ENCODE measurements around the gene DBN1.

DBN1 gene

GRCh38 chr5:177449140-177450061, 24.0 kb downstream of the DBN1 start:
- DNase-seq (ENCODE audit: low read depth) = no peak
- TF ChIP-seq CTCF (IDR thresholded peaks at IDR 0.05; ENCODE audit: insufficient read depth, low read depth, low read length, missing control alignments) = no peak
- H3K4me3 ChIP-seq (ENCODE audit: low read depth, low read length) = no peak overlapping the region

GRCh38 chr5:177448244-177448950, 25.0 kb downstream of the DBN1 start:
- H3K4me3 ChIP-seq (ENCODE audit: low read depth, low read length) = no peak overlapping the region
- TF ChIP-seq CTCF (IDR thresholded peaks at IDR 0.05; ENCODE audit: insufficient read depth, low read depth, low read length, missing control alignments) = no peak
- no peak for DNase-seq (ENCODE audit: low read depth)

GRCh38 chr5:177447611-177448243, 25.7 kb downstream of the DBN1 start:
- peak overlapping the region; percentile 50 for H3K4me3 ChIP-seq (ENCODE audit: low read depth, low read length)
- no peak for TF ChIP-seq CTCF (IDR thresholded peaks at IDR 0.05; ENCODE audit: insufficient read depth, low read depth, low read length, missing control alignments)
- no peak for DNase-seq (ENCODE audit: low read depth)

- no peak for TF ChIP-seq CTCF (IDR thresholded peaks at IDR 0.05; ENCODE audit: insufficient read depth, low read depth, low read length, missing control alignments)
- peak overlapping the region; percentile 54 for H3K4me3 ChIP-seq (ENCODE audit: low read depth, low read length)
- DNase-seq (ENCODE audit: low read depth) = peak; percentile 81
These were observed 26.3 kb downstream of the DBN1 start for GRCh38 chr5:177447066-177447610.

GRCh38 chr5:177446200-177447065, 27.0 kb downstream of the DBN1 start, which contains the start of gene PRR7:
Gene PRR7 (plus strand): TSS chr5:177446814. CDS start chr5:177455068, 8,254 bp downstream.
- H3K4me3 ChIP-seq (ENCODE audit: low read depth, low read length) = peak within 1 kb of the TSS; percentile 73
- TF ChIP-seq CTCF (IDR thresholded peaks at IDR 0.05; ENCODE audit: insufficient read depth, low read depth, low read length, missing control alignments) = peak; percentile 15
- DNase-seq (ENCODE audit: low read depth) = peak; percentile 89

- peak overlapping the region; percentile 73 for H3K4me3 ChIP-seq (ENCODE audit: low read depth, low read length)
- DNase-seq (ENCODE audit: low read depth) = no peak
- TF ChIP-seq CTCF (IDR thresholded peaks at IDR 0.05; ENCODE audit: insufficient read depth, low read depth, low read length, missing control alignments) = no peak
These were observed 27.6 kb downstream of the DBN1 start for GRCh38 chr5:177445917-177446199.
